Stimulated activated effector memory CD8-positive, alpha-beta T cell treated with anti-CD3 and anti-CD28 coated beads, Interleukin-12 subunit alpha, Interleukin-12 subunit beta, amount 100 ng/mL, for 72 hours (primary cell): Measurements from ENCODE around the gene PRKACB.
A peak's percentile ranks its signal among the peaks of the same experiment; 100 is the strongest.

ENCODE experiments used
- ATAC-seq: fragments of 150-1000 bp; cut with Tn5 transposase; 2 replicates; pipeline ENCODE4 v1.10.0; 2021
- DNase-seq, 2 donors: peaks; one replicate each; pipeline ENCODE4 v3.0.0; 2021 to 2022; ENCODE audit warnings: low spot score in 2 of 2
- H3K27ac Mint-ChIP-seq: one replicate; pipeline ENCODE4 v1.8.0; 2022; ENCODE audit warnings: mild to moderate bottlenecking, mixed read lengths
- H3K36me3 Mint-ChIP-seq: one replicate; pipeline ENCODE4 v1.8.0; 2022; ENCODE audit warnings: mild to moderate bottlenecking, mixed read lengths
- H3K4me1 Mint-ChIP-seq: one replicate; pipeline ENCODE4 v1.8.0; 2022; ENCODE audit warnings: mixed read lengths
- H3K4me3 Mint-ChIP-seq: one replicate; pipeline ENCODE4 v1.8.0; 2022; ENCODE audit warnings: mild to moderate bottlenecking, mixed read lengths
- H3K9me3 Mint-ChIP-seq: one replicate; pipeline ENCODE4 v1.8.0; 2022; ENCODE audit warnings: mixed read lengths

Gene PRKACB

DNA sequence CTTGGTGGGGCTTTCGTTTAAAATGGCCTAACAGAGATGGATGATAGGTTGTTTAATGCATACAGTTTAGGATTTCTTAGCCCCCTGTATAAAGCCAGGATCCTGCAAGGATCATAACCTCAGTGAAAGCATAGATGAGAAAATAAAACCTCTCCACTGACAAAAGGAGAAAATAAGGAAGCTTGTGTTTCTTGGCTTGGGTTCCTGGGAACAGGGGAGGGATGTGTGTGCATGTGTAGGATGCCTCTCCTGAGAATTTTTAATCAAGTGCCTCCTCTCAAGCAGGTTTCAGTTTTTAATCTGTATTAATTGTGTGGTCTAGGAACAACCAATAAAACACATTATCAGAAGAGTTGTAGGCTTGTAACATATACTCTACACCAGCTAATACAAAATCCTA, 26.1 kb downstream of the PRKACB start:
- H3K9me3 Mint-ChIP-seq, result no peaks in the 10 kb centered on the region
- H3K4me1 Mint-ChIP-seq, result peaks cover 45% of the 10 kb centered on the region
- no peak overlapping the region for H3K27ac Mint-ChIP-seq
- H3K36me3 Mint-ChIP-seq, result no peaks in the 10 kb centered on the region
- H3K4me3 Mint-ChIP-seq, result peak overlapping the region; percentile 39
- ATAC-seq, result no peak
- no peak for DNase-seq

DNA sequence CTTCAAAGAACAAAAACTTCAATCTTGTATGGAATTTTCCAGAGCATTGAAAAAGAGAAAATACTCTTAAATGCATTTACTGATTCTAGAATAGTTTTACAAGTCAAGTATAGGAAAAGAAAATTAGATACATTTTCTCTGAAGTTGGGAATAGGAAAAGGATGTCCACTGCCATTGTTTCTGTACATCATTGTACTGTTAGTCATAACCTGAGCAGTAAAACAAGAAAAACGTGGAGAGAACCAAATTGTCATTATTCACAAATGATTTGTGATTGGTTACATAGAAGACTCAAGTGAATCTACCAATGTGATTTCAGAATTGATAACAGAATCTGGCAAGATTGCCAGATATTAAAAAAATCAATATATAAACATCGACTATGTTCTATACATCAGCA, 27.4 kb downstream of the PRKACB start:
- DNase-seq, result no peak
- H3K4me3 Mint-ChIP-seq, result no peak overlapping the region
- H3K36me3 Mint-ChIP-seq, result no peaks in the 10 kb centered on the region
- H3K9me3 Mint-ChIP-seq, result no peaks in the 10 kb centered on the region
- no peak overlapping the region for H3K27ac Mint-ChIP-seq
- ATAC-seq, result no peak
- H3K4me1 Mint-ChIP-seq, result peaks cover 44% of the 10 kb centered on the region

DNA sequence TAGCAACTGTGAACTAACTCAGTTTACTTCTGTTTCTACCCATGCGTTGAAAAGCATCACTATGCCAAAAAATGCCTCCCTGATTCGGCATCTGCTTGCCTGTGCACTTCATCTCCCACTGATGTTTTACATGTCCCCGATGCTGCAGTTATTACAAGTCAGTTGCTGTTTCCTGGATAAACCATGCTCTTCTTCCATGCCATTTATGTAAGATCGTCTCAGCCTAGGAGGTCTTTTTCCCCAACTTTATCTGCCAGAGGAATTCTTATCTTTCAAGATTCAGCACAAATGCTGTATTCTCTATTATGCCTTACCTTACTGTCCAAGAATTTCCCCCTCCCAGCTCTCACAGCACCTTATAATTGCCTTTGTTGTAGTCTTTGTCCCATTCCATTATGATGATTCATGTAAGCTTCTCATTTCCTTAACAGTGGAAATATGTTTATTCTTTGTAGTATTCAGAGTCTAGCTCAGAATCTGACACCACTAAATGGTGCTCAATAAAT, 30.0 kb downstream of the PRKACB start:
- DNase-seq (no peak), ATAC-seq (no peak)
- Mint-ChIP-seq H3K4me3 (no peak overlapping the region), H3K9me3 (no peaks in the 10 kb centered on the region), H3K27ac (no peak overlapping the region), H3K36me3 (no peaks in the 10 kb centered on the region), H3K4me1 (peaks cover 28% of the 10 kb centered on the region)

DNA sequence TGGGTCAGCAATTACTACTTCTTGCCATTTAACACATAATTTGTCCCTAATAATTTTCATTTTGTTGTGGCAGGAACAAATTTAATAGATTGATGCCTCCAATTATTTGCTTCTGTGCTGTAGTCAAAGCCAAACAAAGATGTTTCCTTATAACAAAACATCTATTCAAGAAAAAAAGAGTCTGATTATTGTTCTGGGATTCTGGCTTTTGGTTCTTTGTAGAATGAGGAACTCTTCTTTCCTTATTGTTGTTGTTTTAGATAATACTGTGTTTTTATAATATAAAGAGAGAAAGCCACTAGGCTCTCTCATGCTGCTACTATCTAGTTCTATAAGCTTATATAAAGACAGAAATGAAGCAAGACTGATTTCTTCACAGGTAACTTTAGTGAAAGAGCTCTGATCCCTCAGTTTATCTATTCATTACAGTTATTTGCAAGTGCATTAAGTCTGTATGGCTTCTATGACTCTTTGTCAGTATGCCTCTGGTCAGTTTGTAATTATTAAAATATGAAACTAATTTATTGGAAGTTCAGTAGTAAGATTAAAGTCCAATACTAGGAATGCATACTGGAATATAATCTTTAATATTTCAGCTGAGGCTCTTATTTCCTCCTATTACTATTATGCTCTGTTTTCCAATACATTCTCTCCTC, 37.4 kb downstream of the PRKACB start:
- H3K9me3 Mint-ChIP-seq, result no peaks in the 10 kb centered on the region
- H3K4me1 Mint-ChIP-seq, result peaks cover 6% of the 10 kb centered on the region
- H3K4me3 Mint-ChIP-seq, result no peak overlapping the region
- DNase-seq, result no peak
- H3K36me3 Mint-ChIP-seq, result peaks cover 39% of the 10 kb centered on the region
- no peak overlapping the region for H3K27ac Mint-ChIP-seq
- no peak for ATAC-seq

DNA sequence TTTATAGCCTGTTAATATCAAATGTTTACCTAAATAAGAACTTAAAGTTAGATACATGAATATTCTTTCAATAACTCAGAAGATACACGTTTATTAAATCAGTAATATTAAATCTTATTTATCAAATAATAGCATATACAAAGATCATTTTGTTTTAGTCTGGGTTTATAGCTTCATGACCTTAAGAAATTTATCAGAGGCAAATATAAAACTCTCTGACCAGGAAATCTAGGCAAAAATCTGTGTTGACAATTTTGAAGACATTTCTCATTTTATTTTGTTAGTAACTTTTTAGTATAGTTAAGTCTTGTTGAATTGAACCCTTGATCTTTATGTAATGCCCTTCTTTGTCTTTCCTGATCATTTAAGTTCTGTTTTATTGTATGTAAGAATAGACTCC, 46.4 kb downstream of the PRKACB start:
- Mint-ChIP-seq H3K9me3 (peaks cover 12% of the 10 kb centered on the region), H3K4me3 (no peak overlapping the region), H3K27ac (no peak overlapping the region), H3K36me3 (peaks cover 53% of the 10 kb centered on the region), H3K4me1 (peaks cover 5% of the 10 kb centered on the region)
- DNase-seq (no peak), ATAC-seq (no peak)

DNA sequence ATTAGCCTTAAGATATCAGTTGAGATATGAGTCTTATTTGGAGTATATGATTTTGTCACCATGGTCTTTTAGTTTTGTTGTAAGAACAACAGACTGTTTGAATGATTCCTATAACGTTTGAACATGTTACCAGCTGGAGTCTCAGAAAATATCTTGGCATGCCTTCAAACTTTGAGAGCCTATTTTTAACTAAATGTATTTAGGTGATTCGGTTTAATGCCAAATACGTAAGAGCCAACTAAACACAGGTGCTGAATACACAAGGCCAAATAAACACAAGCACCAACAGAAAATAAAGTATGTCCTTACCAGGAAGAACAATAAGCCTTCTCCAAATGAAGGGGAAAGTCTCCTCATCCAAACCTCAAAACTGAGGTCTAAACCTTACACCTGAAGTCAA, 48.6 kb downstream of the PRKACB start:
- H3K27ac Mint-ChIP-seq, result no peak overlapping the region
- DNase-seq (no peak), ATAC-seq (no peak)
- peaks cover 50% of the 10 kb centered on the region for H3K36me3 Mint-ChIP-seq
- H3K4me3 Mint-ChIP-seq, result no peak overlapping the region
- H3K9me3 Mint-ChIP-seq, result peaks cover 12% of the 10 kb centered on the region
- H3K4me1 Mint-ChIP-seq, result peaks cover 5% of the 10 kb centered on the region

DNA sequence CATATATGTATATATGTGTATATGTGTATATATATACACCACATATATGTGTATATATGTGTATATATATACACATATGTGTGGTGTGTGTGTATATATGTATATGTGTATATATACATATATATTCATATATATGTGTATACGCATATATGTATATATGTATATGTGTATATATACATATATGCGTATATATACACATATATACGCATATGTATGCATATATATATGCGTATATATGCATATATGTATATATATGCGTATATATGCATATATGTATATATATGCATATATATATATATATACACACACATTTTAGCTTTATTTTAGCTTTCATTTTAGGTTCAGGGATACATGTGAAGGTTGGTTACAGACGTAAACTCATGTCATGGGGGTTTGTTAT, 54.8 kb downstream of the PRKACB start:
- no peak for DNase-seq
- Mint-ChIP-seq H3K36me3 (peaks cover 67% of the 10 kb centered on the region), H3K9me3 (peaks cover 2% of the 10 kb centered on the region), H3K27ac (no peak overlapping the region), H3K4me3 (no peak overlapping the region), H3K4me1 (peaks cover 11% of the 10 kb centered on the region)
- ATAC-seq, result no peak

DNA sequence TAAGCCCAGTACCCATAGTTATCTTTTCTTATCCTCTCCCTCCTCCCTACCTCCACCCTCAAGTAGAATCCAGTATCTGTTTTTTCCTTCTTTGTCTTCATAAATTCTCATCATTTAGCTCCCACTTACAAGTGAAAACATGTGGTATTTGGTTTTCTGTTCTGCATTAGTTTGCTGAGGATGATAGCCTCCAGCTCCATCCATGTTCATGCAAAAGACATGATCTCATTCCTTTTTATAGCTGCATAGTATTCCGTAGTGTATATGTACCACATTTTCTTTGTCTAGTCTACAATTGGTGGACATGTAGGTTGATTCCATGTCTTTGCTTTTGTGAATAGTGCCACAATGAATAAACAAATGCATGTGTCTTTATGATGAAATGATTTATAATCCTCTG, 55.2 kb downstream of the PRKACB start:
- H3K36me3 Mint-ChIP-seq, result peaks cover 67% of the 10 kb centered on the region
- H3K9me3 Mint-ChIP-seq, result peaks cover 2% of the 10 kb centered on the region
- ATAC-seq, result no peak
- no peak for DNase-seq
- H3K27ac Mint-ChIP-seq, result no peak overlapping the region
- peaks cover 7% of the 10 kb centered on the region for H3K4me1 Mint-ChIP-seq
- no peak overlapping the region for H3K4me3 Mint-ChIP-seq

DNA sequence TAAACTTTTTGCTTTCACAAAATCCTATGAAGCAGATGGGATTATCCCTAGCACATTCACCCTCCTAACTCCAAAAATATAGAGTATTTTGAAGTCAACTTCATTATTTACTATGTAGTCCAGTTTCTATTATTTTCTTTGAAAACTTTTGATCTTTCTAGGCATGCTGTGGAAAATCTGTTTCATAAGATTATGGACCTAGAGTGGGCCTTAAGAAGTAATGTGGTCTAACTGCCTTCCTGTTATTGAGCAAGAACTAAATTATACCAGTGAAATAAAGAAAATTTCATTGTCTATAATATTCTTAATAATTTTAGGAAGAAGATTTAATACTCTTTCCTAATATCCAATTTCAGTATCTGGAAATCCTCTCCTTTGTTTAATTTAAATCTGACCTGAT, 58.1 kb downstream of the PRKACB start:
- Mint-ChIP-seq H3K4me3 (no peak overlapping the region), H3K36me3 (peaks cover 52% of the 10 kb centered on the region), H3K27ac (no peak overlapping the region), H3K9me3 (peaks cover 2% of the 10 kb centered on the region), H3K4me1 (peaks cover 7% of the 10 kb centered on the region)
- ATAC-seq (no peak), DNase-seq (no peak)

DNA sequence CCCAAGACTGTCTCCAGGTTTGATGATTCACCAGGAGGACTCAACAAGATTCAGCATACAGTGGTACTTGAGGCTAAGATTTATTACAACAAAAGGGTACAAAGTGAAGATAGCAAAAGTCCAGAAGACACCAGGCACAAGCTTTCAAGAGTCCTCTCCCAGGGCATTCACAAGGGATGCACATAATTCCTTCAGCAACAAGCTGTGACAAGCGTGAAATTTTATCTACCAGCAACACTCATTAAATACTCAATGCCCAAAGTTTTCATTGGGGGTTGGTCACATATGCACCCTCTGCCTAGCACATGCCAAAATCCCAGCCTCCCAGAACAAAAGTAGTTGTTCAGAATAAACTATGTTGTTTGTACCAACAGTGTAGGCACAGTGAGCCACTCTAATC, 62.3 kb downstream of the PRKACB start:
- H3K27ac Mint-ChIP-seq, result no peak overlapping the region
- H3K36me3 Mint-ChIP-seq, result peaks cover 21% of the 10 kb centered on the region
- no peaks in the 10 kb centered on the region for H3K9me3 Mint-ChIP-seq
- no peak overlapping the region for H3K4me3 Mint-ChIP-seq
- ATAC-seq (no peak), DNase-seq (no peak)
- peaks cover 5% of the 10 kb centered on the region for H3K4me1 Mint-ChIP-seq

DNA sequence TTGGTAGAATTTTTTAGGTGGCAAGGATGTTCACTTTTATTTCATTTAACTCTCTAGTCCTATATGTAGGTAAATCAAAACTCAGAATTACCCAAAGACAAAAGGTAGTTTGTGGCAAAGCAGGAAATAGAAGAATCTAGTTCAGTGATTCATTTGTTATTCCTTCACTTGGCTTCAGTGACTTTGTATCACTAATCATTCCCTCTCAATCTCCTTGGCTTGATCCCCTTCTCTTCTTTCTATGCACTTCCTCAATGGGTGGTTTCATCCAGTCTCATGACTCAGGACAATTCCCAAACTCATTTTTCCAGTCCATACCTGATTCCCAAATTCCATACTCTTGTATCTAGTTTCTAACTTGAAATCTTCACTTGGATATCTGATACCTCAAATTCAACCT, 64.9 kb downstream of the PRKACB start:
- DNase-seq (no peak), ATAC-seq (no peak)
- Mint-ChIP-seq H3K9me3 (no peaks in the 10 kb centered on the region), H3K4me3 (no peak overlapping the region), H3K27ac (no peak overlapping the region), H3K4me1 (peaks cover 11% of the 10 kb centered on the region), H3K36me3 (peaks cover 11% of the 10 kb centered on the region)

DNA sequence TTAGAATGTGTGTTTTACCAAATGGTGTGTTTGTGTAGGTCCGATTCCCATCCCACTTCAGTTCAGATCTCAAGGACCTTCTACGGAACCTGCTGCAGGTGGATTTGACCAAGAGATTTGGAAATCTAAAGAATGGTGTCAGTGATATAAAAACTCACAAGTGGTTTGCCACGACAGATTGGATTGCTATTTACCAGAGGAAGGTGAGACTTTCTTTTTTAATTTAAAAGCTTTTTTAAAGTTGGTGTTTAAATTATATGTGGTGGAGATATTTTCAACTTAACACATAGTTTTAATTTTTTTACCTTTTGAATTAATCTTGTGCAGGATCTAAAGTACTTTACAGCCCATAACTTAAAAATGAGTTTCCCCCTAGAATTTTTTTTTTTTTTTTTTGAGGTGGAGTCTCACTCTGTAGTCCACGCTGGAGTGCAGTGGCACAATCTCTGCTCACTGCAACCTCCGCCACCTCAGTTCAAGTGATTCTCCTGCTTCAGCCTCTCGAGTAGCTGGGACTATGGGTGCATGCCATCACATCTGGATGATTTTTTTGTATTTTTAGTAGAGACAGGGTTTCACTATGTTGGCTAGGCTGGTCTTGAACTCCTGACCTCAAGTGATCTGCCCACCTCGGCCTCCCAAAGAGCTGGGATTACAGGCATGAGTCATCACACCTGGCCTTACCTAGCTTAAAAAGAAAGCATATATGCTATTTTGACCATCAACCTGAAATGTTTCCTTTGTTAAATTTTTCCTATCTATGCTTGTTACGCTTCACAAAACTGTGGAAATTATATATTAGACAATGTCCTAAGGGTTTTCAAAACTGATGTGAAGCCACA, 70.3 kb downstream of the PRKACB start:
- no peaks in the 10 kb centered on the region for H3K9me3 Mint-ChIP-seq

DNA sequence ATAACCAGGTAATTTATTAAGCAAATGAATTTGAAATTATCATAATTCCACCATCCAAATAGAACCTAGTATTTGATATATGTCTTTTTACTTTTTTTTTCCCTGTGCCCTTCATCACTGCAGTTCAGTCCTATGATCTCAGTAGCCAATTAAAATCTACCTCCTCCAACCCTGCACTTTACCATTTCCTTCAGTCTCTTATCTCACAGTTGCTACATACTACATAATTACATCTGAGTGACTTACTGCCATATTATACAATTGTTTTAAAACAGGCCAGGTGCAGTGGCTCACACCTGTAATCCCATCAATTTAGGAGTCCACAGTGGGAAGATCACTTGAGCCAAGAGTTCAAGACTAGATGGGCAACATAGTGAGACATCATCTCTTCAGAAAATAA, 73.2 kb downstream of the PRKACB start:
- Mint-ChIP-seq H3K4me1 (peaks cover 20% of the 10 kb centered on the region), H3K4me3 (no peak overlapping the region), H3K36me3 (peaks cover 30% of the 10 kb centered on the region), H3K27ac (no peak overlapping the region), H3K9me3 (peaks cover 4% of the 10 kb centered on the region)
- DNase-seq (no peak), ATAC-seq (no peak)

More for the DNA sequence above, 70.3 kb downstream of the PRKACB start:
- peaks cover 18% of the 10 kb centered on the region for H3K4me1 Mint-ChIP-seq
- H3K27ac Mint-ChIP-seq, result peak overlapping the region; percentile 29
- ATAC-seq (no peak), DNase-seq (no peak)
- no peak overlapping the region for H3K4me3 Mint-ChIP-seq
- H3K36me3 Mint-ChIP-seq, result peaks cover 27% of the 10 kb centered on the region

DNA sequence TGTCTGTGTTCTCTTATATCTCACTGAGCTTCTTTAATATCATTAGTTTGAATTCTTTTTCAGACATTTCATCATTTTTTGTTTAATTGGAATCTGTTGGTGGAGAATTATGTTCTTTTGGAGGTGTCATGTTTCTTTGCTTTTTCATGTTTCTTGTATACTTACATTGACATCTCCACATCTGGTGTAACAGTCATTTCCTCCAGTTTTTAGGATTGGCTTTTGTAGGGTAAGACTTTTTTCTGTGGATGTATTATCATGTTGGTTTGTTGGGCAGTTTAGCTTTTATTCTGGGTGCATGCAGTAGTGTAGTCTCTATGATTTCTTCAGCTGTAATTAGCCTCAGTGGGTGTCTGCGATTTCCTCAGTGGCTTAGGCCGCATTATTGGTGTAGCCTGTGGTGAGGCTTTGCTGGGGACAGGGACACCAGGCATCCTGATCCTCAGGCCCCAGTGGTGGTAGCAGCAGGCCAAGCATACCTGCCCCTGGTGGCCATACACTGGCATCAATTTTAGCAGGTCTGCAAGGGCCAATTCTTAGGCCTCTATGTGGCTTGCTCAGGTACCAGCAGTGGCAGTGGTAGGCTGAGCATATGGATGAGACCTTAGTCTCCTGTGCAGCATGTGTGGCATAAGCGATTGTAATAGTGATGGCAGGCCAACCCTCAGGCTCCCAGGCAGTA, 79.8 kb downstream of the PRKACB start:
- H3K27ac Mint-ChIP-seq, result no peak overlapping the region
- DNase-seq, result no peak
- H3K9me3 Mint-ChIP-seq, result peaks cover 10% of the 10 kb centered on the region
- no peak overlapping the region for H3K4me3 Mint-ChIP-seq
- ATAC-seq, result no peak
- H3K36me3 Mint-ChIP-seq, result peaks cover 15% of the 10 kb centered on the region
- peaks cover 33% of the 10 kb centered on the region for H3K4me1 Mint-ChIP-seq

DNA sequence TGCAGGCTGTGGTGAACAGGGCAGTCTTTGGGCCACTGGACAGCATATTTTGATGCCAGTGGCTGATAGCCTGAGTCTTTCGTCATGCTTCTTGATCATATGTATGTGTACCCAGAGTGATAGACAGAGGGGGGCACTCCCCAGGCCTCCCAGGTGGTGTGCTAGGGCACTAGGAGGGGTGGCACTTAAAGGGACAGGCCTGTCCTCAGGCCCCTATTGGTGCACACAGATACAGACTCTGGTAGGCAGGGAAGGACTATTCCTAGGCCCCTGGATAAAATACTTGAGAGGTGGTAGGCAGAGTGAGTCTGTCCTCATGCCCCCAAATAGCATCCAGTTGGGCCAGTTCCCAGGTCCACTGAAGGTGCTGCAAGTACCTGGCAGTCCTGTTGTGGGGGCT, 80.8 kb downstream of the PRKACB start:
- ATAC-seq (no peak), DNase-seq (no peak)
- Mint-ChIP-seq H3K36me3 (peaks cover 15% of the 10 kb centered on the region), H3K9me3 (peaks cover 6% of the 10 kb centered on the region), H3K4me1 (peaks cover 33% of the 10 kb centered on the region), H3K4me3 (no peak overlapping the region), H3K27ac (peak overlapping the region; percentile 17)
